RWPE1 (cell line): ENCODE data around the gene FNDC3B.
A peak's percentile ranks its signal among the peaks of the same experiment; 100 is the strongest.

Source experiments
- CTCF ChIA-PET: fragments of 350-600 bp; sonication (Branson Sonifier 250); formaldehyde crosslinking; extraction: SDS; loops from one replicate; lab custom pipeline; 2021; lab: Yijun Ruan, JAX
- POLR2A ChIA-PET: fragments of 400-600 bp; formaldehyde crosslinking; extraction: SDS; loops from one replicate; lab custom pipeline; 2020; ENCODE audit warnings: antibody characterized with exemption; ENCODE audit not compliant: low non-redundant PET; lab: Yijun Ruan, JAX
- DNase-seq: peaks from one replicate; pipeline ENCODE4 v3.0.0; 2012; ENCODE audit warnings: low spot score
- H3K27ac ChIP-seq: fragments of 450-650 bp; 2 replicates; pipeline ENCODE4 v1.5.1; 2017
- TF ChIP-seq, protein P1 (sequence below): fragments of 450-650 bp; conservative IDR thresholded peaks from 2 replicates; pipeline ENCODE4 v1.5.1; 2017; ENCODE audit warnings: low read depth, mild to moderate bottlenecking

The FNDC3B gene

DNA sequence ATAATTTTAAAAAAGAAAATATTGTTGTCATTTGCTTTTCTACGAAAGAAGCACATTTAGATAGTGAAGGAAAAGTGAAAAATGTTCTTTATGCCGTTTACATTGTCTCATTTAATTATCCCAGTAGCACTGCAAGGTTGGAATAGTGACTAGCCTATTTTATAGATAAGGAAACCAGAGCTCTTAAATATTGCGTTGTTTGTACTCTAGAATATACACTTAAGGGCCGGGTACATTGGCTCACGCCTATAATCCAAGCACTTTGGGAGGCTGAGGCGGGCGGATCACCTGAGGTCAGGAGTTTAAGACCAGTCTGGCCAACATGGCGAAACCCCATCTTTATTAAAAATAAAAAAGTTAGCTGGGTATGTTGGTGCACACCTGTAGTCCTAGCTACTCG is 127.5 kb downstream of the FNDC3B start:
- no peak for DNase-seq
- TF ChIP-seq, protein P1, sequence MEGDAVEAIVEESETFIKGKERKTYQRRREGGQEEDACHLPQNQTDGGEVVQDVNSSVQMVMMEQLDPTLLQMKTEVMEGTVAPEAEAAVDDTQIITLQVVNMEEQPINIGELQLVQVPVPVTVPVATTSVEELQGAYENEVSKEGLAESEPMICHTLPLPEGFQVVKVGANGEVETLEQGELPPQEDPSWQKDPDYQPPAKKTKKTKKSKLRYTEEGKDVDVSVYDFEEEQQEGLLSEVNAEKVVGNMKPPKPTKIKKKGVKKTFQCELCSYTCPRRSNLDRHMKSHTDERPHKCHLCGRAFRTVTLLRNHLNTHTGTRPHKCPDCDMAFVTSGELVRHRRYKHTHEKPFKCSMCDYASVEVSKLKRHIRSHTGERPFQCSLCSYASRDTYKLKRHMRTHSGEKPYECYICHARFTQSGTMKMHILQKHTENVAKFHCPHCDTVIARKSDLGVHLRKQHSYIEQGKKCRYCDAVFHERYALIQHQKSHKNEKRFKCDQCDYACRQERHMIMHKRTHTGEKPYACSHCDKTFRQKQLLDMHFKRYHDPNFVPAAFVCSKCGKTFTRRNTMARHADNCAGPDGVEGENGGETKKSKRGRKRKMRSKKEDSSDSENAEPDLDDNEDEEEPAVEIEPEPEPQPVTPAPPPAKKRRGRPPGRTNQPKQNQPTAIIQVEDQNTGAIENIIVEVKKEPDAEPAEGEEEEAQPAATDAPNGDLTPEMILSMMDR = no peak
- peak overlapping the region; percentile 54 for H3K27ac ChIP-seq
- ChIA-PET POLR2A (no interaction called here), CTCF (no interaction called here)

DNA sequence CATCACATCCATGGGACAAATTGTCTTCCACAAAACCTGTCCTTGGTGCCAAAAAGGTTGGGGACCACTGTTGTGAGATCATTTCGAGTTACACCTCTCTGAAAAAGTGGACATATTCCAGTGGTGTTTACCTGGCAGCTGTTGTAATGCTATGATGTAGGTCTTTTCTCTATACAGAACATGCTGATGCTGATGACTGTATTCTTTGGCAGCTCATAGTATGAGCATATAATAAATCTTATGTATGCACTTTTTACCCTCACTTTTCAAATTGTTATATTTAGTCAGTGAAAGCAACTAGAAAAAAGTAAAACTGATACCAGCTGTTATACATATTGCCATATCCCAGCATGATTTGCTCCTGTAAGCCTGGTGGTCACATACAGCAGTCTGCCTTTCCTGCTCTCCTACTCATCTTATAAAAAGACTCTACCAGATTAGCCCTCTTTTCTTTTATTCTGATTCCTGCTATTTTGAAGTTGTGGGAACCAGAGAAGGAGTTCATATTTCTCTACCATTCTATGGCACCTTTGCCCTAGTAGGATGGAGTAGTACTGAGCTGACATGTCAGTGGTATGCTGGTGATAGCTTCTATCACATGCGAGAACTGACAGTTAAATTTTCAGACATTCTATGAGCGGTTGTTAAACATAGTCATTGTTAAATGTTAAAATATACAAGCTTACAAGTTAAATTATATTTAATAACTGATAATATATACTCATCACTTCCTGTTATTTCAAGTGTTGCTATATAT is 128.7 kb downstream of the FNDC3B start:
- no peak for DNase-seq
- POLR2A ChIA-PET = no interaction called here
- CTCF ChIA-PET = interaction anchor here (1.5 kb wide), 1 partner anchor 9 kb away, joined by 3 read pairs; no protein-coding TSS in a partner anchor
- H3K27ac ChIP-seq = peak overlapping the region; percentile 54
- TF ChIP-seq, protein P1 = no peak

DNA sequence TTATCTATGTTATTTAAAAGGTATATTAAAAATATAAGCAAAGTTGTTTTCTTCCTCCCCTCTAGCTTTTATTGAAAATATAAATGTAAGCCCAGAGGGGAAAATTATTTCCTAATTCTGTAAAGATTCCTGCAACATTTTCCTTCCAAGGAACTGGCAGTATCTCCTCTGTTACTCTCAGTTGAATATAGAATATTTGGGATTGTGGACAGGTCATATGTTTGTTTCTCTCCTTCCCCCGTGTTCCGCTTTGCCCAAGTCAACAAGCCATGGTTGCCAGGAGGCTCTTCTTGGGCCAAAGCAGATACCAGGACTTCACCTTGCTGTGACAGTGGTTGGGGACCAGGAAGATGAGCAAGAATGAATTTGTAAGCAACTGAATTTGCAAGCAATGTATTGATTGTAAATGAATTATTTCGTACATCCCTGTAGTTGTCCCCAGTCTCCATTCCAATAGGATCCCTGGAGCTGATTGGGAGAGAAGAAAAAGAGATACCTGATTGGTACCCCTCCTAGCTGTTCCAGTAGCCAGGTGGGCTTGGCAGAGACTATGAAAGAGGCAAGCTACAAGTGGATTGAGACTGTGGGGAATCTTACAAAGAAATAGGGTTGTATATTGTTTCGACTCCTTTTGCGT is 130.8 kb downstream of the FNDC3B start:
- ChIA-PET POLR2A (no interaction called here), CTCF (interaction anchor here (0.7 to 0.9 kb wide), 3 partner anchors 162 to 1951 kb away, joined by 3 read pairs; no protein-coding TSS in a partner anchor)
- no peak for DNase-seq
- TF ChIP-seq, protein P1 = no peak
- H3K27ac ChIP-seq = no peak overlapping the region

DNA sequence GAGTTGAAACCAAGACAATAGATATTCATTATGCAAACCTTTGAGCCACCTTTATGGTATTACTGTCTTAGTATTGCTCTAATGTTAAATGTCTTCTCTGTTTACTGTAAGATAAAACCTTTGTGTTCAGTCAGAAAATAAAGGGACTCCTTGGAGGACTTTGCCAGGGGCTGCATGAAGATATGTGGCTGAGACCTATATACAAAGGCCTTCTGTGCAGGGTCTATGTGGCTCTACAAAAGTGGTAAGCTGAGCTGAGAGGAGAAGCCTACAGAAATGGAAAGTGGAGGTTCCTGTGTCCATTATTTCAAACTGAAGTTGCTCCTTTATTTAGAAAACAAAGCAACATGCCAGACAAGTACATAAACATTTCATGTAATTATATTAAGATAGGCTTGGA is 131.5 kb downstream of the FNDC3B start:
- no peak for DNase-seq
- CTCF ChIA-PET = no interaction called here
- TF ChIP-seq, protein P1 = no peak
- POLR2A ChIA-PET = no interaction called here
- H3K27ac ChIP-seq = no peak overlapping the region

DNA sequence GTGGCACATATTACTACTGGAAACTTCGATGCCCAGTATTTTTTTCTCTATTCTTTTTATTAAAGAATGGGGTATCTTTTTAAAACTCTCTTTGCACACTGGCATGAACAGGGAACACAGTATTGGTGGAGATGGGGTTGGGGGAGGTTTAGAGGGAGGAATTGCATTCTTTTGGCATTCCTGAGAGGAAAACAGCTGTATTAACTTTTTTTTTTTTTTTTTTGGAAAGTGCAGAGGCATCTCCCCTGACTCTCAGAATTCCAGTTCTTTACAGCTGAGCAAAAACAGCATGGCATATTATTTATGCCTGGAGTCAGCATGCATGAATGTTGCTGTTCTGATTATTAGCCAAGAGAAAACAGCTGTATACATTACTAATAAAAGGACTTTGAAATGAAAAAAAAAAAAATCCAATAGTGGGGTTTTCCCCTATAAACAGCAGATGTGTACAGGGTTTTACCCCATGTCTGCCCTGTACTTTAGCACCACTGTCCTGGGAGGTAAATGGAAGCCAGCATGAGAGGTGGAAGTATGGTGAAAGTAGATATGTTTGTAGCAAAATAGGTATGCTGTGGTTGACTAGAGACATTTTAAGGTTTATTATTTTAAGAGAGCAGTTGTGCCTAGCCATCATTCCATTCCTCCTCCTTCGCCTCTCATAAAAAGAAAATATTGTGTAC is 132.2 kb downstream of the FNDC3B start:
- ChIA-PET CTCF (no interaction called here), POLR2A (no interaction called here)
- TF ChIP-seq, protein P1 = no peak
- no peak overlapping the region for H3K27ac ChIP-seq
- DNase-seq = no peak

DNA sequence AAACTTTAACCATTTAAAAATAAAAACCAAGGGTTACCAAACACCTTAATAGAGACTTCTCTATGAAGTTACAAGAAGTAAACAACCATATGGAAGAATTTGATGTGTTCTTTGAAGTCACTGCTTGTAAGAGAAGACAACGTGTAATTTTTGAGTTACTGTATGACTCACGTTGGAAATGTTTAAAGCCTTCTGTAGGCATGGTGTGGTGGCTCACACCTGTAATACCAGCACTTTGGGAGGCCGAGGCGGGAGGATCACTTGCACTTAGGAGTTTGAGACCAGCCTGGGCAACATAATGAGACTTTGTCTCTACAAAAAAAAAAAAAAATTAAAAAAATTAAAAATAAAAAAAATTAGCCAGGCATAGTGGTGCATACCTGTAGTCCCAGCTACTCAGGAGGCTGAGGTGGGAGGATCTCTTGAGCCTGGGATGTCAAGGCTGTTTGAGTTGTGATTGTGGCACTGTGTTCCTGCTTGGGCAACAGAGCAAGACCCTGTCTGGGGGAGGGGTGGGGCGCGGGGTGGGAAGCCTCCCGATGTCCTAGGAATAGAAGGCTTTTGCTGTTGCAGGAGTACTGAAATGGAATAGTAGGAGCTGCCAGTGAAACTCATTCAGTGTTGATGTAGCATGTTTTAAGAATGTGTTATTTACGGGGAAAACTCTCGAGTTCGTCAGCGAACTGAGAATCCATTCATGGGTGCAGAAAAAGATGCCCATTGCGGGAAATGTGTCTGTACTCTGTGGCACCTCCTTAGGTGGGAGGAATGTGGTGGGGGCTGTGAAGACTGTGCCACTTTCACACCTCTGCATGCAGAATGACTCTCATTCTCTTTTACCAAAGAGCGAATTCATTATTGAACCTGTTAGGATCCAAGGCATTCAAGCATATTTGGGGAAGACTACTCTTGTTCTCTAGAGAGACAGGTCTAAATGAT is 134.2 kb downstream of the FNDC3B start:
- POLR2A ChIA-PET = no interaction called here

More for the DNA sequence above, 134.2 kb downstream of the FNDC3B start:
- TF ChIP-seq, protein P1 = no peak
- CTCF ChIA-PET = interaction anchor here (0.6 kb wide), 1 partner anchor 261 kb away, joined by 4 read pairs; no protein-coding TSS in a partner anchor
- no peak overlapping the region for H3K27ac ChIP-seq
- DNase-seq = no peak
